NOMO-1 treated with dmso at 0.1 percent for 144 hours (cell line): ENCODE data around the gene RRP8.

Source experiments
- DNase-seq: peaks from one replicate; lab custom pipeline; 2025; ENCODE audit not compliant: unreplicated experiment; lab: John Stamatoyannopoulos, UW

The RRP8 gene

DNA sequence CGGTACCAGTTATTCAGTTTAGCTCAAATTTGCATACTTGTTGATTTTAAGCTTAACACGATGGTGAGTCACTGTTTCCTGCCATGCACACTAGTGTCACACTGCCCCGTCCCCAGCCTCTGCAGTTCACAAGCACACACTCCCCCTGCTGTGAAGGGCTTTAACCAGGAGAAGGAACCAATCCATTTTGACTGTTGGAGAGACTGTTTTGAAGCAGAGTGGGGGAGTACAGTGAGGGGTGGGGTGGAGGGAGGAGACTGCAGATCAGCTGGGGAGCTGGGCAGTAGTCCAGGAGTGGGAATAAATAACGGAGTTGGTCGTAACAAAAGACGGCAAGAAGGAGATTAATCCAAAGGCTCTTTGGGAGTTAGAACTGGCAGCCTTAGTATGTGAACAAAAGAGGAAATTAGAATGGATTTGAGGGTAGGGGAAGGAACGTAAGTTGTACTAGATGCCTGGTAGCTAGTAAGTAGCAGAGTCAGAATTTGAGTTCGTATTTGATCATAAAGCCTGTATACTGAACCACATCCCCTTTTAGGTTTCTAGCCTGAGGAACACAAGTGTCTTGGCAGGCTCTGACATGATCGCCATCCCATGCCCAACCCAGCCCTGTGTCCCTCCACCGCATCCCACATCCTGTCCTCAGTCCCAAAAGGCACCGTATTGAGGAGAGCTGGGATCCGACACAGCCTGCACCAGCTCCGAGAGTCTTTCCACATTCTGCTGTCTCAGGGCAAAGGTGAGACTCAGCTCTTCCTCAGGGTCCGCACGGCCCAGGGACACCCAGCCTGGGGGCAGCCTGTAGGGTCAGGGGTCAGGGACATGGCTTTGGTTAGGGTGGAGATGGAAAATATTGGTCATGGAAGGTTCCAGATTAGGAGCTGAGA lies 14.9 kb upstream of the RRP8 start:
- peak; percentile 66 for DNase-seq

DNA sequence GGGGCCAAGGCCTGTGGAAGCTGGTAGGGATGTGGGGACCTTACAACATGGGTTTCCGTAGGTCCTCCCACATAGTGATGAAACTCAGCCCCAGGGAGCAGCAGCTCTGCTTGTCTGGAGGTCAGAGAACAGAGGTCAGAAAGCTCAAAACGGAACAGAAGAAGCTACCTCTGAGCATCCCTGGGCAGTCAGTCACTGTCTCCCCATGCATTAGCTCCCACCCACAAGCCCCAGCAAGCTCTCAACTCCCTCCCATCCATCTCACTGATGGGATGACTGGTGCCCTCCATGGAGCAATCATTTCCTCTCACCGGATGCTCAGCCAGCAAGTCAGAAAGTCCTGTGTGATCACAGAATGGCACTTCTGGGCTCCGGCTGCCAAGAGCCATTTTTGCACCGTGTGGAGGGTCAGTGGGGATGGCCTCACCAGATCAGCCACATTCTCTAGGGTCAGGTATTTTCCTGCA lies 13.9 kb upstream of the RRP8 start:
- DNase-seq = peak; percentile 7

DNA sequence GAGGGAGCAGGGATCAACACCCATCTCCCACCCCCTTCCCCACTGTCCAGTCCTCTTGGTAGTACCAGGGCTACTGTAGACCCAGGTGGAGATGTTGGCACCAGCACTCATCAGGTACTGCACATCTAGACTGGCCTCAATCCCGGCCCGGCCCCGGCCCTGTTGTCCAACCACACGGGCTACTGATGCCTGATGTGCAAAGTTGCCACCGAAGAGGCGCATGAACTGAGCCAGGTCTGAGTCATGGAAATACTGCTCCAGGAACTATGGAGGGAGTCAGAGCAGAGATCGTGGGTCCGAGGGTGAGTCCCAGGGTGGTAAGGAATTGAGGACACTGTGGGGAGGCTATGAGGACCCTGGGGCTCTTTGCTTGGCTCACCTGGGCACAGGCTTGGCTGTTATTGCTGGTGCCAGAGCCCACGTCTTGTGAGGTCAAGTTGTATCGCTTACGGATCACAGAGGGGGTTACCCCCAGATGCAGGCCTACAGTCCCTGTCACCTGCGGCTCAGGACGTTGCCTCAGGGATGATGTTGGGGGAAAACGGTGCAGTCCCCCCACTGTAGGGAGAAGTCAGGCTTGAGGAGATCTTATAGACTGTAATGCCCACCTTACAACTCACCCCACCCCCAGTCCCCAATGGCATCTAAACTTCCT lies 13.3 kb upstream of the RRP8 start:
- DNase-seq = no peak

DNA sequence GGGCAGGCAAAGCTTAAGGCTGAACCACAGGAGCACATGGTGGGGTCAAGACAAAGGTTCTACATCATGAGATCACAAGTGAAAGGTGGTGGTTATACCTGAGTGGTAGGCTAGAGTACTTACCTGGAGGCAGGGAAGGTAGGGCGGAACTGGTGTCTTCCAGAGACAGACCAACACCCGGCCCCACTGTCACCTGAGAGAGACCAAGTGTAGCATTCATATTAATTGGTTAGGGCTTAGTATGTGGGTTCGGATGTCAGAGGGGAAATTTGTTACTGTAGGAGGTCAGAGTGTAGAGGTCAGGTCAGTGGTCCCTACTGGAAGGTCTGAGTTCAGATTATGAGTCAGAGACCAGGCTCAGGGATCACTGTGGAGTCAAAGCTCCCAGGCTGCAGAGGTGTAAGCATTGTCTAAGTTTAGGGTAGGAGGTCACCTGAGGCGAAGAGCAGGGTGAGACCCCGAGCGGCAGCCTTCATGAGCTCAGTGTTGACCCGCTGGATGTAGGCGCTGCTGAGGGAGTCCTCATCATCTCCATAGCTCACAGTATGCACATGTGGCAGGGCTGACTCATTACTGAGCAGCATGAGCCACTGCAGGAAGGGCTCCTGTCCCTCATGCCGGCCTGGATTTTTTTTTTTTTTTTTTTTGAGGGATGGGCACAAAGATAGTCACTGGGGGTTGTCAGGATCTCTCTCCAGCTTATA lies 12.6 kb upstream of the RRP8 start:
- no peak for DNase-seq

DNA sequence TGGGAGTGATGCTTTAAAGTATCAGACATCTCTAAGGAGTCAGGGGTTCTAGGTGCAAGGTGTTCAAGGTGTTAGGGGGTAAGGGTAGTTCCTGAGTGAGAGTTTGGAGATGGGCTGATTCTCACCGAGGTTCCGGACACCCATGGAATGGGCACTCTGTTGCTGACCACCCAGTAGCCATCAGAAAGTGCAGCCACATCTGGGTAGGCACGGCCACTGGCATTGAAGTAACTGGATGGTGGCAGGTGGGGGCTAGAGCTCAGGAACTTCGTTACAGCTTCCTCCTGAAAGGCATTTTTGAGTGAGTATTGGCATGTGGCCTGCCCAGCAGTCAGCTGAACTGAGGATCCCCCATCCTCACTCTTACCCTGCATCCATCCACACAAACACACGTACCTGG lies 11.6 kb upstream of the RRP8 start:
- DNase-seq = no peak

DNA sequence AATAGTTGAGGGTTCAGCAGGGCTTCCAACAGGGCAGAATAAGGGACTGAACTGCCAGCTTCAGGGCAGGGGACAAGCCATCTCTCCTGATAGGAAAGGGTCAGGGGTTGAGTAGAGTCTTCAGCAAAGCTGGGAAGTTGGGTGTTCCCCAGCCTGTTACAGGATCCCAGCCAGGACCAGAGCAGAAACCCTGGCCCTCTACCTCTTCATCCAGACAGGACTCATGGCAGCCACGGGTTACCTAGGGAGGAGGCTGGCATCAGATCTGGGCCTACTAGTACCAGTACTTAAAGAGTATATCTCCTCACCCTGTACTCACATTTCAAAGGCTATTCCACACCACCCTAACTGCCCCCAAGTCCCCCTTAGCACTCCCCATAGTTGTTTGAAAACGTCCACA lies 11.0 kb upstream of the RRP8 start:
- no peak for DNase-seq

DNA sequence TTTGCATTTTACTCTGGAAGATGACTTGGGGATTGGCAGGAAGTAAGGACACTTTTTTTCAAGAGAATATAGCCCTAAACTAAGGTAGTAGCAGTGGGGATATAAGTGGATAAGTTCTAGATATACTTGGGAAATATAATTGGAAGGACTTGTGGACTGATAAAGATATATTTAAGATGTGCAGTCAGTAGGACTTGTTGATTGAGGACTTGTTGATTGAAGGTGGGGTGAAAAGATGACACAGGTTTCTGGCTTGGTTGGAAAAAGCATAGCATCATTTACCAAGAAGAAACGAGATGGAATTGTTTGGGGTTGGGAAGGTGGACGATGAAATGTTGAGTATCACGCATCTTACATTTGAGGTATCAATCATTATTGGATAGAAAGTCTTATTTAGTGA lies 10.1 kb upstream of the RRP8 start:
- DNase-seq = no peak

DNA sequence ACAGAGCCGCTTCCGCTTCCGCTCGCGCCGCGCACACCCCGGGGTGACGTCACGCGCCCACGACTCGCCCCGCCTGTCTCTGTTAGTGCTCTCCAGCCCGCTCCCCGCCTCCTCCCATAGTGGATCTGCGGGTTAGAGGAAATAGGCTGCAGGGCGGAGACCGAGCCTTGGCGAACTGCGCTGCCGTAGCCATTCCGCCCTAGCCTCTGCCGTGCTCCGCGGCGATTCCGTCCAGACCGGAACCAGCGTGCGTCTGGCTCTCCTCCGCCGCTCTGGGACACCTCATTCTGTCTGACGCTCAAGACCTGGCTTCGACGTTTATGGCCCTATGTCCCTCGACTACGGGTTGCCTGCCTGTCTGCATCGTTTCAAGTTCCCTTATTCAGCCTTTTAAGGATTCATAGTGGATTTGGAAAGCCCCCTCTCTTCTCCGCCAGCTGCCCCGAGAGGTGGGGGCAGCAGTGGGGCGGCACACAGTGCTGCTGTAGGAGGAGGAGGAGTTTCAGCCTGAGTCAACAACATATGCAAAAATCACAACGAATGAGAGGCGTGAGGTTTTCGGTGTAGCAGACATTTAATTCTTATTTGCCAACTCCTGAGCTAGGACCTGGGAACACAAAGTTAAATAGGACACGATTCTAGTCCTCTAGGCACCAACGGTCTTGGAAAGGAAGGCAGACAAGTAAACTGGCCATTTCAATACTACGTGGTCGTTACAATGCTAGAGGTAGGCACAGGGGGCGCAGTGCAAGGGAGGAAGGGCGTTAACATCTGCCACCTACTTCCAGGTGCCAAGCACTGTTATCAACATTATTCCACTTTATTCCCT lies 9.0 kb upstream of the RRP8 start, which contains the start of gene TAF10:
Gene TAF10, minus strand, starts transcription at position 4 of the 829 bp plus-strand sequence. CDS start 27 bp downstream, outside the sequence.
- DNase-seq = peak; percentile 96

DNA sequence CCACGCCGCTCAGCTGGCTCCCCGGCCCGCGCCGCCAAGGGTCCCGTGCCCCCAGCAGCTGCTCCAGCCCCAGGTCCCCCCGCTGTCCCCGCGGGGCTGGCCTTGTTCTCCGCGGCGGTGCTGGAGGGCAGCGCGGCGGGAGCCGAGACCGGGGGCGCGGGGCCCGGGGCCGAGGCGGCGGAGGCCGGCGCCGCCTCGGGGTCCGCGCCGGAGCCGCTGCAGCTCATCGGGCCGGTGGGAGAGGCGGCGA lies 8.5 kb upstream of the RRP8 start:
- no peak for DNase-seq

DNA sequence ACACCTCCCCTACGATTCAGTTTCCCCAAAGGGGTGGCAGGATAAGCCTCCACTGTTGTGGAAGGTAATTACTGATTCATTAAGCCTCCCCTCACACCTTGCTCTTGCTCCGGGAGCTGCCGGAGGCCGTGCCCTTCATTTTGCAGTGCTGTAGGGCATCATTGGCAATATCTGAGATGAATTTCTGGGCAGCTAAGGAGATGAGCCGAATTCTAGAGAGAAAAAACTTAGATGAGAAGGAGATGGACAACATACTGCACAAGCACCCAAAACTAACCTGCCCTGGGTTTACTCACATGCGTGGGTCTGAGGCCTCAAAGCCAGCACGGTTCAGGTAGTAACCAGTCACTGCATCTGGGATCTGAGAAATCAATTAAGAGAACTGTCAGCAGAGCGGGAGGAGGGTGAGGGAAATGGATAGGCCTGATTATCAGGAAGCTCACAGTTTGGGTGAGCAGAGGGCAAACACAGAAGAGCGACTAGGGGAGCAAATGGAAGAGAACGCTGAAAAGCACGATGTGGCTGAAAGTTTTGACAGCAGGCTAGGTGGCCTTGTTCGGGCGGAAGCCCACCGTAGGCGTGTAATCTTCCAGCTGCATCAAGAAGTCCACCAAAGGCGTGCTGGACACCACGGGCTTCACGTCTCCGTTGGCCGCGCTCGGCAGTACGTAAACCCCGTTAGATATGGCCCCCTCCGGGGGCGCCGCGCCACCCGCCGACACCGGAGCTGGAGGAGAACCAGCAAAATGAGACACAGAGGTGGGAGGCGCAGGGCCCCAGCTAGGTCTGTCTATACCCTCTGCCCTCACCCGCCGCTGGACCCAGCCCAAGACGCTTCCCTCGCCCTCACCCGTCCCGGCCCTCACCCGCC lies 7.9 kb upstream of the RRP8 start:
- no peak for DNase-seq

DNA sequence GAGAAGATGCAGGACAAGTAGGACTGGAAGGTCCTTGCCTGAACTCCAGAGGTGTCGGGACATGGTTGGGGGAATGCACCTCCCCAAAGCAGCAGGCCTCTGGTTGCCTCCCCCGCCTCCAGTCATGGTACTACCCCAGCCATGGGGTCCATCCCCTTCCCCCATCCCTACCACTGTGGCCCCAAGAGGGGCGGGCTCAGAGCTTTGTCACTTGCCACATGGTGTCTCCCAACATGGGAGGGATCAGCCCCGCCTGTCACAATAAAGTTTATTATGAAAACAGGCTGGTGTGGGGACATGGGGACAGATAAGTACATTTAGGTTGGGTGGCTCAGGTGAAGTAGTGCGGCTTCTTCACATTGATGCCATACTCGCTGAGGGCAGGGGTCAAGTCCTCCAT lies 7.2 kb upstream of the RRP8 start:
- no peak for DNase-seq

DNA sequence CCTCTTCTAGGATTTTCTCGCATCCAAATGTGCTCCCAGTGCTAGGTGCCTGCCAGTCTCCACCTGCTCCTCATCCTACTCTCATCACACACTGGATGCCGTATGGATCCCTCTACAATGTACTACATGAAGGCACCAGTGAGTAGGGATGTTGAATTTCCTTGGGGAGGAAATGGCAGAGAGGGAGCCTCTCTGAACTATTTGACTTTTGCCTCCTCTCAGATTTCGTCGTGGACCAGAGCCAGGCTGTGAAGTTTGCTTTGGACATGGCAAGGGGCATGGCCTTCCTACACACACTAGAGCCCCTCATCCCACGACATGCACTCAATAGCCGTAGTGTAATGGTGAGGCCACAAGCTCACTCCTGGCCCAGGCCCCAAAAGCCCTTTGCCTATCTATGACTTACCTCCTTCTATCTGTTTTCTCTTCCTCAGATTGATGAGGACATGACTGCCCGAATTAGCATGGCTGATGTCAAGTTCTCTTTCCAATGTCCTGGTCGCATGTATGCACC lies 6.1 kb upstream of the RRP8 start:
- no peak for DNase-seq

DNA sequence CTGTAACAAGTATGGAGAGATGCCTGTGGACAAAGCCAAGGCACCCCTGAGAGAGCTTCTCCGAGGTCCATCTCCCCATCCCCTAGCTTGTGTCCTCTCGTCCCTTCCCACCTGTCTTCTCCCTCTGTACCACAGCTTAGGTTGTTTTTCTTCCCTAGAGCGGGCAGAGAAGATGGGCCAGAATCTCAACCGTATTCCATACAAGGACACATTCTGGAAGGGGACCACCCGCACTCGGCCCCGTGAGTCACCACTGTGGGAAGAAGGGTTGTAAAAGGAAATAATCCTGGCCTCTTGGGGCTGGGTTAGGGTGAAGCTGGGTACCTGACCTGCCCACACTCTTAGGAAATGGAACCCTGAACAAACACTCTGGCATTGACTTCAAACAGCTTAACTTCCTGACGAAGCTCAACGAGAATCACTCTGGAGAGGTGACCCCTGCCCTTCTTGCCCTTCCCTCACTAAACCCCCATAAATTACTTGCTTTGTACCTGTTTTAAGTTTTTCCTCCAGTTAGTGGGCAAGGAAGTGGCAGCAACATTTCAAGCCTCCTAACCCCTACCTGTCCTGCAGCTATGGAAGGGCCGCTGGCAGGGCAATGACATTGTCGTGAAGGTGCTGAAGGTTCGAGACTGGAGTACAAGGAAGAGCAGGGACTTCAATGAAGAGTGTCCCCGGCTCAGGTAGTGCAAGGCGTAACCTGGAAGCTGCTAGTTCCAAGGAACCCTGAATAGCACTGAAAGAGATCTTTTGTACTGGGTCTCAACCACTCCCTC lies 5.5 kb upstream of the RRP8 start:
- no peak for DNase-seq

DNA sequence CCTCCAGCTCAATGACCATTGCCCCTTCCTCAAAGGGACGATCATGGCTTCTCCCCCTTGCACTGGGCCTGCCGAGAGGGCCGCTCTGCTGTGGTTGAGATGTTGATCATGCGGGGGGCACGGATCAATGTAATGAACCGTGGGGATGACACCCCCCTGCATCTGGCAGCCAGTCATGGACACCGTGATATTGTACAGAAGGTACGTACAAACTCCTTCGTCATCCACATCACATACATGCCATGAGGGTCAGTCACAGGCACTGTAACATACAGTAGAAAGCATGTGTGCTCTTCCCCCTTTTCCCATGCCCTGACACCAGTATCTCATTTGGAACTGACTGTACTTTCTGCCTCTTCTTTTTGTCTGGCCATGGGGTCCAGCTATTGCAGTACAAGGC lies 4.6 kb upstream of the RRP8 start:
- DNase-seq = no peak

DNA sequence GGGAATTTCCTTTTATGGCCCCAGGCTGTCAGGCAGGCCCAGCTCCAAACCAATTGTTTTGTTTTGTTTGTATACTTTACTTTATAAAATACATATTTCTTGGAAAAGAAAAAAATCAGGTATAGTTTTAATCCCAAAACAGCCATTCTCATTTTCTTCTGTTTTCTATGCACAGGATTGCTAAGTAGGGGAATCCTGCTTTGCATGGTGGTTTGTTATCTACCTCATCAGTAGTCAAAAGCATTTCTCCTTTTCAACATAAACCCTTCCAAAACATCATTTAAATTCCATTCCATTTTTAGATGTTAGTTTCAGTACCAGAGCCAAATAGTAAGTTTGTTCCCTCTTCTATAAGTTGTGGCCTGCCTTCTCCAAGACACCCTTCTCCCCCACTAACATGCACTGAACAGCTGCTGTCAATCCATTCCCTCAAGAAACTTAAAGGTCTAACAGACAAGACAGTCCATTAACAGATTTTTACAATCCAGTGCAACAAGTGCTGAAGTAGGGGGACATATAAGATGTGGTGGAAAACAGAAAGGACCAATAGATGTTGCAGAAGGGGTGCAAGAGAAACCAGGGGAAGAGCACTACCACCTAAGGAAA lies 3.9 kb upstream of the RRP8 start:
- DNase-seq = no peak

DNA sequence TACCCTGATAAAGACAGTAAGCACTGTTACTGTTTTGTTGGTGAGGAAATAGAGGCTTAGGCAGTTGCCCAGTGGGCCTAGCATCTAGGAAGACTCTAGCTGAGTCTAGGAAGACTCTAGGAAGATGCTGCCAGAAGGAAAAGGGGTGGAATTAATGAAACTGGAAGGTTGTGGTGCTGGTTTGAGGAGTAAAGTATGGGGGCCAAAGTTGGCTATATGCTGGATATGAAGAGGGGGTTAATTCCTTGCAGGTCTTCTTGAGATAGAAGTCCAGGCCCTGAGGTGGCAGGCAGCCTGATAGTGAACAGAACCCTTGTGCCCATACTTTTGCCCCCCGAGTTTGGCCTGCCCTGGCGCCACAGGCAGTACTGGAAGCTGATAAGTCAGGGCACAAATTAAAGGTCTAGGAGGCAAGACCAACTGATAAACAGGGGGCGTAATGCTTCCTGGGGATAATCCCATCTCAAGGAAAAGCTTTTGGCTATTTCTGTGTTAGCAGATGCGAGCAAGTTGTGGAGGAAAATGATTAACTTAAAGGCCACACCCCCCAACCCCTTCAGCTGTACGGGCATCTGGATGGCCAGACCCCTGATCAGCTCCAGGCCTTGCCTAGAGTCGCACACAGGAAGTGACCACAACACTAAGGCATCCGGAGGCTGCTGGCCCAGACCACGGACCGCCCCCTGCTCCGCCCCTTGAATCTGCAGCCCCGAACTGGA lies 3.2 kb upstream of the RRP8 start:
- DNase-seq = peak; percentile 56

DNA sequence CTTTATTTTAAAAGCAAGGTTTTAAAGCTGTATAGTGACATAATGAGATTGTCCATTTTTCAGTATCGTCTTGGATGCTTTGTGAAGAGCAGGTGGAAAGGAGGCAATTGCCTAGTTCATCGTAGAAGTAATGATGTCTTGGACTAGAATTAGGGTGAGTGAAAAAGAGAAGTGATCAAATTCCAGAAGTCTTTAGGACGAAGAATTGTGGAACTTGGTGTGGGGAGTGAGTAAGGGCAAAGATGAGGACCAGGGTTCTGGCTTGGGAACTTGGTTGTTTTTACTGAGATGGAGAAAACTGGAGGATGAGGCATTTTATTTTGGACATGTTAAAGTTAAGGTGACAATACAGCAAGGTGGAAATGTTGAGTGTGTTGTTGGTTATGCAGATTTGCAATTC lies 1.4 kb upstream of the RRP8 start:
- no peak for DNase-seq

DNA sequence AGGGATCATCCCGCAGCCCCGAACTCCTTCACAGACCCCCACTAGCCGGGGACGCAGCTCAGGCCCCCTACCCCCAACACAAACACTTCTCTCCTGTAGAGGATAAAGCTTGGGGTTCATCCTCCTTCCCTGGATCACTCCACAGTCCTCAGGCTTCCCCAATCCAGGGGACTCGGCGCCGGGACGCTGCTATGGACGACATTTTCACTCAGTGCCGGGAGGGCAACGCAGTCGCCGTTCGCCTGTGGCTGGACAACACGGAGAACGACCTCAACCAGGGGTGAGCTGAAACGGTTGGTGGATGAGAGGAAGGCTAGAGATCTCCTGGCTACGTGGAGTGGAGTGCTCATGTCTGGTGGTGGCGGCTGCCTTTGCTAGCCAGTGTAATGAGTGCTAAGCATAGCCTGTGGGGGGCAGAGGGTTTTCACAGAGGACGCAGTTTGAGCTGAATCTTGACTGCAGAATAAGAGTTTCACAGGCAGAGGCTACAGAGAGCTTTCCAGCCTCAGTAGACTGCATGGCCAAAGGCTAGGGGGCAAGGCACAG lies 738 bp upstream of the RRP8 start:
- peak; percentile 21 for DNase-seq
